HCT116 (cell line): ENCODE measurements around the gene PCDHGB2. TPM values are rescaled to one million over a fixed set of nuclear protein-coding genes. Genes with fewer than 3 reads are reported as not detected.

Experiments used
- ATAC-seq: fragments of 200-7000 bp; cut with Tn5 transposase; 2 replicates; pipeline ENCODE4 v1.9.1; 2020; ENCODE audit warnings: mild to moderate bottlenecking, moderate library complexity
- BruUV-seq: library from RNA; stranded (reverse); fragments of 400-500 nt; replicated peaks from 2 replicates; lab custom pipeline; 2021; lab: Mats Ljungman, UMichigan
- CTCF ChIA-PET: fragments of 300-600 bp; sonication (Branson Sonifier 250); formaldehyde crosslinking; loops from one replicate; lab custom pipeline; 2021; ENCODE audit warnings: antibody characterized with exemption; lab: Charles Lee
- POLR2A ChIA-PET: fragments of 300-600, 350-600 bp; sonication (Branson Sonifier 250); formaldehyde crosslinking; loops from one replicate; lab custom pipeline; 2021; ENCODE audit warnings: antibody characterized with exemption; lab: Charles Lee
- RAD21 ChIA-PET, 2 experiments: fragments of 300-600 bp; sonication (Branson Sonifier 250); formaldehyde crosslinking; loops; one replicate each; lab custom pipeline; 2023; ENCODE audit warnings: low total read pairs in 2 of 2; ENCODE audit not compliant: uncharacterized antibody in 2 of 2, unreplicated experiment in 2 of 2, low non-redundant PET in 1 of 2; lab: Charles Lee
- DNase-seq: peaks from one replicate; pipeline ENCODE4 v3.0.0-alpha.2; 2010; ENCODE audit warnings: low read depth, low spot score
- H2AFZ ChIP-seq: fragments of 200-600 bp; shearing (Covaris generic), sonication (generic); 2 replicates; pipeline ENCODE4 v1.6.1; 2017; ENCODE audit warnings: low read depth, mixed run types, mixed read lengths, antibody characterized with exemption, low read length; ENCODE audit not compliant: poor library complexity, severe bottlenecking
- H3K27ac ChIP-seq: 2 replicates; pipeline ENCODE4 v1.5.1; 2012; ENCODE audit warnings: low read depth, low read length
- H3K27me3 ChIP-seq: fragments of 200-600 bp; sonication (generic); 2 replicates; pipeline ENCODE4 v1.6.1; 2016; ENCODE audit warnings: mixed run types, low read length, mixed read lengths; ENCODE audit not compliant: insufficient read depth
- H3K36me3 ChIP-seq, 2 experiments: fragments of 200-500 bp in 1 of 2; fragments of 200-600 bp in 1 of 2; sonication (Bioruptor generic) in 1 of 2; sonication (generic) in 1 of 2; 2 replicates each; pipeline versions ENCODE4 v1.5.1 to v1.6.1; 2014 to 2016; ENCODE audit warnings: low read length in 2 of 2, inconsistent platforms in 1 of 2, mixed read lengths in 1 of 2, mixed run types in 1 of 2; ENCODE audit not compliant: insufficient read depth in 2 of 2, control insufficient read depth in 1 of 2
- H3K4me1 ChIP-seq, 2 experiments: fragments of 200-600 bp in 1 of 2; sonication (generic) in 1 of 2; 2 replicates each; pipeline versions ENCODE4 v1.5.1 to v1.6.1; 2012 to 2017; ENCODE audit warnings: low read length in 2 of 2, inconsistent platforms in 1 of 2, mild to moderate bottlenecking in 1 of 2, mixed read lengths in 1 of 2, mixed run types in 1 of 2, moderate library complexity in 1 of 2; ENCODE audit not compliant: insufficient read depth in 2 of 2, control insufficient read depth in 1 of 2
- H3K4me2 ChIP-seq: fragments of 200-600 bp; sonication (generic); 2 replicates; pipeline ENCODE4 v1.6.1; 2017; ENCODE audit warnings: mixed run types, low read length, mixed read lengths
- H3K4me3 ChIP-seq, 2 experiments: fragments of 200-600 bp in 1 of 2; sonication (generic) in 1 of 2; replicated peaks in 1 of 2; 2 replicates each; pipeline ENCODE4 v1.5.1; 2011 to 2016; ENCODE audit warnings: low read length in 2 of 2, control low read depth in 1 of 2, low read depth in 1 of 2, mild to moderate bottlenecking in 1 of 2, mixed read lengths in 1 of 2, mixed run types in 1 of 2
- H3K79me2 ChIP-seq: fragments of 200-600 bp; sonication (generic); 2 replicates; pipeline ENCODE4 v1.6.1; 2017; ENCODE audit warnings: mild to moderate bottlenecking, mixed run types, low read length, moderate library complexity, mixed read lengths; ENCODE audit not compliant: insufficient read depth
- H3K9ac ChIP-seq: fragments of 200-600 bp; sonication (generic); 2 replicates; pipeline ENCODE4 v1.6.1; 2016; ENCODE audit warnings: low read length, mixed read lengths
- H3K9me2 ChIP-seq: fragments of 200-600 bp; sonication (generic), shearing (Covaris generic); 2 replicates; pipeline ENCODE4 v1.6.1; 2017; ENCODE audit warnings: mixed run types, mild to moderate bottlenecking, moderate library complexity; ENCODE audit not compliant: insufficient read depth
- H3K9me3 ChIP-seq, 2 experiments: fragments of 200-500 bp in 1 of 2; fragments of 200-600 bp in 1 of 2; sonication (Bioruptor generic) in 1 of 2; sonication (generic) in 1 of 2; 2 replicates each; pipeline ENCODE4 v1.6.1; 2014 to 2017; ENCODE audit warnings: low read length in 2 of 2, mixed read lengths in 2 of 2, inconsistent platforms in 1 of 2, low read depth in 1 of 2, mild to moderate bottlenecking in 1 of 2, mixed run types in 1 of 2, moderate library complexity in 1 of 2; ENCODE audit not compliant: control insufficient read depth in 1 of 2, insufficient read depth in 1 of 2
- H4K20me1 ChIP-seq: fragments of 200-600 bp; sonication (generic), shearing (Covaris generic); 2 replicates; pipeline ENCODE4 v1.6.1; 2017; ENCODE audit warnings: mixed run types, mild to moderate bottlenecking, moderate library complexity; ENCODE audit not compliant: insufficient read depth
- ATF3 ChIP-seq: IDR thresholded peaks from 2 replicates; pipeline ENCODE4 v1.6.1; 2012
- CEBPB ChIP-seq: IDR thresholded peaks from 2 replicates; pipeline ENCODE4 v1.6.1; 2012; ENCODE audit warnings: low read depth
- EGR1 ChIP-seq: IDR thresholded peaks from 2 replicates; pipeline ENCODE4 v1.6.1; 2012; ENCODE audit warnings: low read depth
- ELF1 ChIP-seq: IDR thresholded peaks from 2 replicates; pipeline ENCODE4 v1.6.1; 2012; ENCODE audit warnings: low read depth, borderline replicate concordance
- EZH2 ChIP-seq: fragments of 200-600 bp; sonication (generic); IDR thresholded peaks from 2 replicates; pipeline ENCODE4 v1.6.1; 2017; ENCODE audit warnings: antibody characterized with exemption, mixed run types
- FOSL1 ChIP-seq: IDR thresholded peaks from 2 replicates; pipeline ENCODE4 v1.6.1; 2012; ENCODE audit warnings: low read depth
- JUND ChIP-seq: IDR thresholded peaks from 2 replicates; pipeline ENCODE4 v1.6.1; 2012
- POLR2A ChIP-seq: IDR thresholded peaks from 2 replicates; pipeline ENCODE4 v1.7.0; 2011; ENCODE audit warnings: borderline replicate concordance; ENCODE audit not compliant: insufficient read depth, insufficient read length; ENCODE audit errors: extremely low read depth
- POLR2AphosphoS5 ChIP-seq: IDR thresholded peaks from 2 replicates; pipeline ENCODE4 v1.6.1; 2011; ENCODE audit warnings: mild to moderate bottlenecking, low read depth, low read length, moderate library complexity
- RAD21 ChIP-seq: IDR thresholded peaks from 2 replicates; pipeline ENCODE4 v1.6.1; 2012; ENCODE audit warnings: low read depth, mild to moderate bottlenecking
- SP1 ChIP-seq: IDR thresholded peaks from 2 replicates; pipeline ENCODE4 v1.6.1; 2012; ENCODE audit warnings: low read depth
- SRF ChIP-seq: IDR thresholded peaks from 2 replicates; pipeline ENCODE4 v1.6.1; 2012; ENCODE audit warnings: low read depth
- YY1 ChIP-seq: IDR thresholded peaks from 2 replicates; pipeline ENCODE4 v1.6.1; 2011; ENCODE audit warnings: low read length, low read depth, moderate library complexity, mild to moderate bottlenecking; ENCODE audit not compliant: insufficient replicate concordance; ENCODE audit errors: extremely low read depth
- ZBTB33 ChIP-seq: IDR thresholded peaks from 2 replicates; pipeline ENCODE4 v1.6.1; 2011; ENCODE audit warnings: mild to moderate bottlenecking, low read length, moderate library complexity; ENCODE audit not compliant: insufficient replicate concordance; ENCODE audit errors: extremely low read depth
- ZFX ChIP-seq: fragments of 450-650 bp; IDR thresholded peaks from 2 replicates; pipeline ENCODE4 v1.6.1; 2017
- ZNF274 ChIP-seq: fragments of 200-500 bp; sonication (Bioruptor generic); IDR thresholded peaks from 2 replicates; pipeline ENCODE4 v1.6.1; 2014; ENCODE audit warnings: mild to moderate bottlenecking, low read depth, low read length, inconsistent platforms
- intact Hi-C: fragments of 100-400 bp; cut with micrococcal nuclease; formaldehyde crosslinking; loops from 2 replicates; pipeline ENCODE4 v1.10.0; 2022
- total RNA-seq: library from RNA; stranded (reverse); gene quantifications from one replicate; pipeline ENCODE4 v1.2.1, GENCODE V29; 2021; ENCODE audit not compliant: unreplicated experiment
- TF ChIP-seq, protein P1 (sequence below): IDR thresholded peaks from 2 replicates; pipeline ENCODE4 v1.6.1; 2012; ENCODE audit warnings: low read depth

PCDHGB2 gene
- total RNA-seq, 1 experiment from 2014 or later = 0.34 TPM

DNA sequence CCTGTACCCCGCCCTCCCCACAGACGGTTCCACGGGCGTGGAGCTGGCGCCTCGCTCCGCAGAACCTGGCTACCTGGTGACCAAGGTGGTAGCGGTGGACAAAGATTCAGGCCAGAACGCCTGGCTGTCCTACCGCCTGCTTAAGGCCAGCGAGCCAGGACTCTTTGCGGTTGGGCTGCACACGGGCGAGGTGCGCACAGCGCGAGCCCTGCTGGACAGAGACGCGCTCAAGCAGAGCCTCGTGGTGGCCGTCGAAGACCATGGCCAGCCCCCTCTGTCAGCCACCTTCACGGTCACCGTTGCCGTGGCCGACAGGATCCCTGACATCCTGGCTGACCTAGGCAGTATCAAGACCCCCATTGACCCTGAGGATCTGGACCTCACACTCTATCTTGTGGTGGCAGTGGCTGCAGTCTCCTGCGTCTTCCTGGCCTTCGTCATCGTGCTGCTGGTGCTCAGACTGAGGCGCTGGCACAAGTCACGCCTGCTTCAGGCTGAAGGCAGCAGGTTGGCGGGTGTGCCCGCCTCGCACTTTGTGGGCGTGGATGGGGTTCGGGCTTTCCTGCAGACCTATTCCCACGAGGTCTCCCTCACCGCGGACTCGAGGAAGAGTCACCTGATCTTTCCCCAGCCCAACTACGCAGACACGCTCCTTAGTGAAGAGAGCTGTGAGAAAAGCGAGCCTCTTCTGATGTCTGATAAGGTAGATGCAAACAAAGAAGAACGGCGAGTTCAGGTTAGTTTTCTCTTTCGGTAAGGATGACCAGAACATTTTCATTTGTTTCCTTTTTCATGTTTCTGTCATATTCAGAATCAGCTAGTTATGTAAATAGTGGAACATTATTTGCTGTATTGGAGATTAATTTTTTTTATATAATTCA lies 6.5 kb downstream of the PCDHGB2 start:
- Histone ChIP-seq H2AFZ (no peak overlapping the region), H4K20me1 (no peaks in the 10 kb centered on the region)
- TF ChIP-seq ATF3 = no peak
- TF ChIP-seq YY1 = no peak
- TF ChIP-seq POLR2A = no peak
- TF ChIP-seq, protein P1, sequence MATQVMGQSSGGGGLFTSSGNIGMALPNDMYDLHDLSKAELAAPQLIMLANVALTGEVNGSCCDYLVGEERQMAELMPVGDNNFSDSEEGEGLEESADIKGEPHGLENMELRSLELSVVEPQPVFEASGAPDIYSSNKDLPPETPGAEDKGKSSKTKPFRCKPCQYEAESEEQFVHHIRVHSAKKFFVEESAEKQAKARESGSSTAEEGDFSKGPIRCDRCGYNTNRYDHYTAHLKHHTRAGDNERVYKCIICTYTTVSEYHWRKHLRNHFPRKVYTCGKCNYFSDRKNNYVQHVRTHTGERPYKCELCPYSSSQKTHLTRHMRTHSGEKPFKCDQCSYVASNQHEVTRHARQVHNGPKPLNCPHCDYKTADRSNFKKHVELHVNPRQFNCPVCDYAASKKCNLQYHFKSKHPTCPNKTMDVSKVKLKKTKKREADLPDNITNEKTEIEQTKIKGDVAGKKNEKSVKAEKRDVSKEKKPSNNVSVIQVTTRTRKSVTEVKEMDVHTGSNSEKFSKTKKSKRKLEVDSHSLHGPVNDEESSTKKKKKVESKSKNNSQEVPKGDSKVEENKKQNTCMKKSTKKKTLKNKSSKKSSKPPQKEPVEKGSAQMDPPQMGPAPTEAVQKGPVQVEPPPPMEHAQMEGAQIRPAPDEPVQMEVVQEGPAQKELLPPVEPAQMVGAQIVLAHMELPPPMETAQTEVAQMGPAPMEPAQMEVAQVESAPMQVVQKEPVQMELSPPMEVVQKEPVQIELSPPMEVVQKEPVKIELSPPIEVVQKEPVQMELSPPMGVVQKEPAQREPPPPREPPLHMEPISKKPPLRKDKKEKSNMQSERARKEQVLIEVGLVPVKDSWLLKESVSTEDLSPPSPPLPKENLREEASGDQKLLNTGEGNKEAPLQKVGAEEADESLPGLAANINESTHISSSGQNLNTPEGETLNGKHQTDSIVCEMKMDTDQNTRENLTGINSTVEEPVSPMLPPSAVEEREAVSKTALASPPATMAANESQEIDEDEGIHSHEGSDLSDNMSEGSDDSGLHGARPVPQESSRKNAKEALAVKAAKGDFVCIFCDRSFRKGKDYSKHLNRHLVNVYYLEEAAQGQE = no peak
- no peak for TF ChIP-seq FOSL1
- no peak for TF ChIP-seq SRF
- TF ChIP-seq EZH2 = no peak
- TF ChIP-seq ELF1 = no peak
- TF ChIP-seq POLR2AphosphoS5 = no peak
- no peak for TF ChIP-seq ZBTB33
- TF ChIP-seq ZFX = no peak
- no peak for TF ChIP-seq EGR1
- TF ChIP-seq ZNF274 = no peak
- no peak for TF ChIP-seq SP1
- TF ChIP-seq CEBPB = no peak
- no peak for TF ChIP-seq JUND
- no peak for TF ChIP-seq RAD21
- TF ChIP-seq, all 23 proteins: peak for 0
- POLR2A ChIA-PET = no interaction called here
- H3K4me1 ChIP-seq = no peaks in the 10 kb centered on the region
- no peak overlapping the region for H3K9ac ChIP-seq
- H3K9me2 ChIP-seq = no peaks in the 10 kb centered on the region
- no peak overlapping the region for H3K27ac ChIP-seq
- no peaks in the 10 kb centered on the region for H3K36me3 ChIP-seq
- BruUV-seq = no TSS peak
- H3K79me2 ChIP-seq = no peaks in the 10 kb centered on the region
- no peak for ATAC-seq
- H3K9me3 ChIP-seq = peaks cover 5 to 16% of the 10 kb centered on the region in 2 experiments; a peak in 2 of 4 replicates
- intact Hi-C loops = no loop called here
- RAD21 ChIA-PET = no interaction called here
- no peak for DNase-seq
- CTCF ChIA-PET = no interaction called here
- H3K4me3 ChIP-seq = no peak overlapping the region
- no peak overlapping the region for H3K4me2 ChIP-seq
- H3K27me3 ChIP-seq = no peaks in the 10 kb centered on the region
